Measurements from ENCODE around the gene DCD. TPM values are rescaled to one million over a fixed set of nuclear protein-coding genes. Genes with fewer than 3 reads are reported as not detected.

The DCD gene
- total RNA-seq, 1 donor from 2014 or later, result not detected

- no peak for TF ChIP-seq CTCF (IDR thresholded peaks at IDR 0.05)
- no peak overlapping the region for H3K4me3 Mint-ChIP-seq (ENCODE audit: unreplicated experiment)
- no peaks in the 10 kb centered on the region for H3K9me3 Mint-ChIP-seq (ENCODE audit: unreplicated experiment)
- H3K4me1 Mint-ChIP-seq (ENCODE audit: unreplicated experiment), result no peaks in the 10 kb centered on the region
- no peaks in the 10 kb centered on the region for H3K36me3 Mint-ChIP-seq (ENCODE audit: unreplicated experiment)
- H3K27me3 Mint-ChIP-seq (ENCODE audit: unreplicated experiment), result peaks cover 4% of the 10 kb centered on the region
- no peak for DNase-seq (ENCODE audit: extremely low spot score, unreplicated experiment)
- H3K27ac Mint-ChIP-seq (ENCODE audit: unreplicated experiment), result no peak overlapping the region
Measured at GRCh38 chr12:54688309-54689033, 40.3 kb upstream of the DCD start.

- Mint-ChIP-seq H3K9me3 (ENCODE audit: unreplicated experiment) (no peaks in the 10 kb centered on the region), H3K4me1 (ENCODE audit: unreplicated experiment) (no peaks in the 10 kb centered on the region), H3K36me3 (ENCODE audit: unreplicated experiment) (no peaks in the 10 kb centered on the region), H3K27me3 (ENCODE audit: unreplicated experiment) (peaks cover 10% of the 10 kb centered on the region), H3K27ac (ENCODE audit: unreplicated experiment) (no peak overlapping the region), H3K4me3 (ENCODE audit: unreplicated experiment) (no peak overlapping the region)
- no peak for DNase-seq (ENCODE audit: extremely low spot score, unreplicated experiment)
- no peak for TF ChIP-seq CTCF (IDR thresholded peaks at IDR 0.05)
Measured at GRCh38 chr12:54684636-54685630, 36.8 kb upstream of the DCD start.

- TF ChIP-seq CTCF (IDR thresholded peaks at IDR 0.05), result no peak
- Mint-ChIP-seq H3K27ac (ENCODE audit: unreplicated experiment) (no peak overlapping the region), H3K4me1 (ENCODE audit: unreplicated experiment) (no peaks in the 10 kb centered on the region), H3K4me3 (ENCODE audit: unreplicated experiment) (no peak overlapping the region), H3K36me3 (ENCODE audit: unreplicated experiment) (no peaks in the 10 kb centered on the region), H3K9me3 (ENCODE audit: unreplicated experiment) (no peaks in the 10 kb centered on the region), H3K27me3 (ENCODE audit: unreplicated experiment) (peaks cover 10% of the 10 kb centered on the region)
- DNase-seq (ENCODE audit: extremely low spot score, unreplicated experiment), result no peak
Measured at GRCh38 chr12:54683398-54683797, 35.2 kb upstream of the DCD start.

- peaks cover 10% of the 10 kb centered on the region for H3K27me3 Mint-ChIP-seq (ENCODE audit: unreplicated experiment)
- no peak overlapping the region for H3K27ac Mint-ChIP-seq (ENCODE audit: unreplicated experiment)
- TF ChIP-seq CTCF (IDR thresholded peaks at IDR 0.05), result no peak
- DNase-seq (ENCODE audit: extremely low spot score, unreplicated experiment), result no peak
- H3K9me3 Mint-ChIP-seq (ENCODE audit: unreplicated experiment), result no peaks in the 10 kb centered on the region
- H3K36me3 Mint-ChIP-seq (ENCODE audit: unreplicated experiment), result no peaks in the 10 kb centered on the region
- H3K4me3 Mint-ChIP-seq (ENCODE audit: unreplicated experiment), result no peak overlapping the region
- no peaks in the 10 kb centered on the region for H3K4me1 Mint-ChIP-seq (ENCODE audit: unreplicated experiment)
Measured at GRCh38 chr12:54682674-54683073, 34.5 kb upstream of the DCD start.

GRCh38 chr12:54680374-54680773 lies 32.2 kb upstream of the DCD start:
- peak; percentile 28 for TF ChIP-seq CTCF (IDR thresholded peaks at IDR 0.05)
- no peak for DNase-seq (ENCODE audit: extremely low spot score, unreplicated experiment)
- Mint-ChIP-seq H3K27me3 (ENCODE audit: unreplicated experiment) (peaks cover 10% of the 10 kb centered on the region), H3K9me3 (ENCODE audit: unreplicated experiment) (no peaks in the 10 kb centered on the region), H3K27ac (ENCODE audit: unreplicated experiment) (no peak overlapping the region), H3K4me1 (ENCODE audit: unreplicated experiment) (no peaks in the 10 kb centered on the region), H3K4me3 (ENCODE audit: unreplicated experiment) (no peak overlapping the region), H3K36me3 (ENCODE audit: unreplicated experiment) (no peaks in the 10 kb centered on the region)
